Stimulated activated CD8-positive, alpha-beta memory T cell treated with anti-CD3 and anti-CD28 coated beads, Interleukin-7, amount 100 ng/mL, for 24 hours (primary cell): Measurements from ENCODE around the gene YES1.

Source experiments
- DNase-seq: peaks from one replicate; pipeline ENCODE4 v3.0.0-alpha.2; 2020; ENCODE audit warnings: low read depth

The YES1 gene

GRCh38 chr18:725646-726045, 86.4 kb downstream of the YES1 start:
- no peak for DNase-seq

- no peak for DNase-seq
These were observed 88.4 kb downstream of the YES1 start for GRCh38 chr18:723541-724080.

- DNase-seq, result no peak
These were observed 95.0 kb downstream of the YES1 start for GRCh38 chr18:717003-717402.

- no peak for DNase-seq
These were observed 96.4 kb downstream of the YES1 start for GRCh38 chr18:715626-716025.

GRCh38 chr18:713135-713490, 98.9 kb downstream of the YES1 start:
- DNase-seq, result no peak

- peak; percentile 78 for DNase-seq
These were observed 99.5 kb downstream of the YES1 start, which contains the start of gene ENOSF1 for GRCh38 chr18:712401-713134. ENOSF1 (minus strand) TSS chr18:712630; CDS start chr18:712587, 43 bp downstream.

GRCh38 chr18:711657-712400, 100.2 kb downstream of the YES1 start:
- peak; percentile 44 for DNase-seq

- DNase-seq, result no peak
These were observed 100.8 kb downstream of the YES1 start for GRCh38 chr18:711310-711656.

- no peak for DNase-seq
These were observed 101.4 kb downstream of the YES1 start for GRCh38 chr18:710418-711300.

GRCh38 chr18:709771-710170, 102.3 kb downstream of the YES1 start:
- no peak for DNase-seq

GRCh38 chr18:708096-708495, 103.9 kb downstream of the YES1 start:
- no peak for DNase-seq

GRCh38 chr18:706405-706804, 105.6 kb downstream of the YES1 start:
- DNase-seq, result no peak

GRCh38 chr18:703213-703967, 108.7 kb downstream of the YES1 start:
- DNase-seq, result no peak

- no peak for DNase-seq
These were observed 114.2 kb downstream of the YES1 start for GRCh38 chr18:697800-698199.

GRCh38 chr18:697012-697411, 115.0 kb downstream of the YES1 start:
- no peak for DNase-seq

GRCh38 chr18:693466-694187, 118.4 kb downstream of the YES1 start:
- DNase-seq, result no peak

- DNase-seq, result no peak
These were observed 119.2 kb downstream of the YES1 start for GRCh38 chr18:692824-693223.

- no peak for DNase-seq
These were observed 123.7 kb downstream of the YES1 start for GRCh38 chr18:688323-688722.

GRCh38 chr18:686339-687111, 125.5 kb downstream of the YES1 start:
- DNase-seq, result no peak

- DNase-seq, result no peak
These were observed 126.6 kb downstream of the YES1 start for GRCh38 chr18:685438-685837.
